GM21529 (cell line): ENCODE results near the gene AATK.
"Not testable (repeated sequence)": the region's sequence is repeated elsewhere in the genome, so short reads cannot be mapped to it uniquely, and the experiment has no call there.

Source experiments
- ATAC-seq: cut with Tn5 transposase; IDR thresholded peaks from one replicate; pipeline ENCODE4 v1.9.1; 2021; ENCODE audit not compliant: unreplicated experiment

Gene AATK

GRCh38 chr17:81163703-81164370 lies 2.2 kb downstream of the AATK start:
- ATAC-seq = no peak

GRCh38 chr17:81163051-81163695 lies 2.8 kb downstream of the AATK start:
- ATAC-seq = no peak

- no peak for ATAC-seq
Measured at GRCh38 chr17:81162491-81162890, 3.5 kb downstream of the AATK start.

- no peak for ATAC-seq
Measured at GRCh38 chr17:81161972-81162371, 4.0 kb downstream of the AATK start.

GRCh38 chr17:81161536-81161935 lies 4.5 kb downstream of the AATK start:
- no peak for ATAC-seq

GRCh38 chr17:81160747-81161453 lies 5.1 kb downstream of the AATK start:
- ATAC-seq = no peak

GRCh38 chr17:81160306-81160705 lies 5.7 kb downstream of the AATK start:
- ATAC-seq = no peak

- ATAC-seq = no peak
Measured at GRCh38 chr17:81159611-81160265, 6.3 kb downstream of the AATK start.

GRCh38 chr17:81158688-81159590 lies 7.1 kb downstream of the AATK start:
- no peak for ATAC-seq

GRCh38 chr17:81157848-81158687 lies 8.0 kb downstream of the AATK start:
- no peak for ATAC-seq

- ATAC-seq = no peak
Measured at GRCh38 chr17:81156866-81157805, 8.9 kb downstream of the AATK start.

- ATAC-seq = no peak
Measured at GRCh38 chr17:81154961-81155360, 11.1 kb downstream of the AATK start.

GRCh38 chr17:81154016-81154415 lies 12.0 kb downstream of the AATK start:
- ATAC-seq = not testable (repeated sequence)

- no peak for ATAC-seq
Measured at GRCh38 chr17:81153340-81153803, 12.6 kb downstream of the AATK start.

GRCh38 chr17:81152288-81152828 lies 13.7 kb downstream of the AATK start:
- no peak for ATAC-seq

GRCh38 chr17:81151278-81151677 lies 14.7 kb downstream of the AATK start:
- ATAC-seq = no peak

- no peak for ATAC-seq
Measured at GRCh38 chr17:81150377-81151077, 15.5 kb downstream of the AATK start.
